ENCODE results near the gene ERRFI1. TPM values are rescaled to one million over a fixed set of nuclear protein-coding genes. Genes with fewer than 3 reads are reported as not detected.

Gene ERRFI1
- total and polyA plus RNA-seq, 4 donors: 60.7 to 424 (median 106) TPM

- Histone ChIP-seq H3K36me3 (ENCODE audit: control insufficient read depth in 4 of 4, insufficient read depth in 3 of 4, low read depth in 1 of 4, low read length in 3 of 4) (peaks cover 0 to 4% (median 0%) of the 10 kb centered on the region in 4 donors), H3K27me3 (ENCODE audit: control insufficient read depth in 4 of 4, insufficient read depth in 4 of 4, low read length in 3 of 4) (no peaks in the 10 kb centered on the region), H3K27ac (ENCODE audit: low read depth in 1 of 2, low read length in 2 of 2) (no peak overlapping the region), H3K4me1 (ENCODE audit: control insufficient read depth in 4 of 4, insufficient read depth in 4 of 4, low read length in 3 of 4) (no peaks in the 10 kb centered on the region), H3K9ac (ENCODE audit: low read depth in 1 of 2, low read length in 2 of 2) (no peak overlapping the region), H3K9me3 (ENCODE audit: control insufficient read depth in 4 of 4, low read length in 3 of 4) (no peaks in the 10 kb centered on the region), H3K4me3 (ENCODE audit: low read depth in 1 of 3, low read length in 3 of 3) (no peak overlapping the region)
- DNase-seq (ENCODE audit: low spot score): no peak
- TF ChIP-seq FOXA2 (IDR thresholded peaks at IDR 0.05): no peak
- TF ChIP-seq, protein P1, sequence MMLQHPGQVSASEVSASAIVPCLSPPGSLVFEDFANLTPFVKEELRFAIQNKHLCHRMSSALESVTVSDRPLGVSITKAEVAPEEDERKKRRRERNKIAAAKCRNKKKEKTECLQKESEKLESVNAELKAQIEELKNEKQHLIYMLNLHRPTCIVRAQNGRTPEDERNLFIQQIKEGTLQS (IDR thresholded peaks at IDR 0.05): no peak
- no peak for TF ChIP-seq SP1 (IDR thresholded peaks at IDR 0.05)
- no peak for TF ChIP-seq JUND (IDR thresholded peaks at IDR 0.05)
- TF ChIP-seq YY1 (IDR thresholded peaks at IDR 0.05): no peak
- TF ChIP-seq TAF1 (conservative IDR thresholded peaks at IDR 0.05): no peak
- TF ChIP-seq, protein P2, sequence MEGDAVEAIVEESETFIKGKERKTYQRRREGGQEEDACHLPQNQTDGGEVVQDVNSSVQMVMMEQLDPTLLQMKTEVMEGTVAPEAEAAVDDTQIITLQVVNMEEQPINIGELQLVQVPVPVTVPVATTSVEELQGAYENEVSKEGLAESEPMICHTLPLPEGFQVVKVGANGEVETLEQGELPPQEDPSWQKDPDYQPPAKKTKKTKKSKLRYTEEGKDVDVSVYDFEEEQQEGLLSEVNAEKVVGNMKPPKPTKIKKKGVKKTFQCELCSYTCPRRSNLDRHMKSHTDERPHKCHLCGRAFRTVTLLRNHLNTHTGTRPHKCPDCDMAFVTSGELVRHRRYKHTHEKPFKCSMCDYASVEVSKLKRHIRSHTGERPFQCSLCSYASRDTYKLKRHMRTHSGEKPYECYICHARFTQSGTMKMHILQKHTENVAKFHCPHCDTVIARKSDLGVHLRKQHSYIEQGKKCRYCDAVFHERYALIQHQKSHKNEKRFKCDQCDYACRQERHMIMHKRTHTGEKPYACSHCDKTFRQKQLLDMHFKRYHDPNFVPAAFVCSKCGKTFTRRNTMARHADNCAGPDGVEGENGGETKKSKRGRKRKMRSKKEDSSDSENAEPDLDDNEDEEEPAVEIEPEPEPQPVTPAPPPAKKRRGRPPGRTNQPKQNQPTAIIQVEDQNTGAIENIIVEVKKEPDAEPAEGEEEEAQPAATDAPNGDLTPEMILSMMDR (IDR thresholded peaks at IDR 0.05; ENCODE audit: low read depth, low read length, missing input control): no peak
- TF ChIP-seq HNF4G (IDR thresholded peaks at IDR 0.05): no peak
- TF ChIP-seq RAD21 (IDR thresholded peaks at IDR 0.05): no peak
- no peak for TF ChIP-seq FOXA1 (IDR thresholded peaks at IDR 0.05)
- TF ChIP-seq, protein P3, sequence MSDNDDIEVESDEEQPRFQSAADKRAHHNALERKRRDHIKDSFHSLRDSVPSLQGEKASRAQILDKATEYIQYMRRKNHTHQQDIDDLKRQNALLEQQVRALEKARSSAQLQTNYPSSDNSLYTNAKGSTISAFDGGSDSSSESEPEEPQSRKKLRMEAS (IDR thresholded peaks at IDR 0.05): no peak
- no peak for TF ChIP-seq REST (IDR thresholded peaks at IDR 0.05)
- TF ChIP-seq NR2F2 (IDR thresholded peaks at IDR 0.05): no peak
- TF ChIP-seq HNF4A (conservative IDR thresholded peaks at IDR 0.05): no peak
- no peak for TF ChIP-seq ZBTB33 (IDR thresholded peaks at IDR 0.05)
- TF ChIP-seq GABPA (IDR thresholded peaks at IDR 0.05 in 1 of 2, conservative IDR thresholded peaks at IDR 0.05 in 1 of 2): no peak
- TF ChIP-seq EGR1 (IDR thresholded peaks at IDR 0.05; ENCODE audit: low read depth in 2 of 2): no peak
- TF ChIP-seq RXRA (IDR thresholded peaks at IDR 0.05): no peak
- 94% methylated on average over 18 of the region's 18 CpGs for WGBS
Measured at GRCh38 chr1:7991504-7992440, 34.3 kb downstream of the ERRFI1 start.

Measured in liver (tissue), 9 donors.